Astrocyte (in vitro differentiated cells and primary cell): ENCODE measurements around the gene ZNF260.

Experiments used
- CTCF ChIP-seq: IDR thresholded peaks from 2 replicates; pipeline ENCODE4 v1.5.1; 2011; ENCODE audit warnings: low read depth, mild to moderate bottlenecking, inconsistent platforms, low read length, moderate library complexity; ENCODE audit not compliant: insufficient read depth
- EZH2 ChIP-seq: IDR thresholded peaks from 2 replicates; pipeline ENCODE4 v1.6.1; 2012; ENCODE audit warnings: mild to moderate bottlenecking, low read length, inconsistent platforms; ENCODE audit not compliant: insufficient read depth

DNA sequence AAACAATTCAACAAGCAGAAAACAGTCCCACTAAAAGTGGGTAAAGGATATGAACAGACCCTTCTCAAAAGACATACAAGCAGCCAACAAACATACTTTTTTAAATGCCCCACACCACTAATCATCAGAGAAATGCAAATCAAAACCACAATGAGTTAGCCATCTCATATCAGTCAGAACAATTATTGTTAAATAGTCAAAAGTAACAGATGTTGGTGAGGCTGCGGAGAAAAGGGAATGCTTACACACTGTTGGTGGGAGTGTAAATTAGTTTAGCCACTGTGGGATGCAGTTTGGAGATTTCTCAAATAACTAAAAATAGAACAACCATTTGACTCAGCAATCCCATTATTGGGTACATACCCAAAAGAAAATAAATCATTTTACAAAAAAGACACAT is 36.3 kb upstream of the ZNF260 start:
- no peak for TF ChIP-seq CTCF
- no peak for TF ChIP-seq EZH2
